Measurements from ENCODE around the gene ANGEL2.

DNA sequence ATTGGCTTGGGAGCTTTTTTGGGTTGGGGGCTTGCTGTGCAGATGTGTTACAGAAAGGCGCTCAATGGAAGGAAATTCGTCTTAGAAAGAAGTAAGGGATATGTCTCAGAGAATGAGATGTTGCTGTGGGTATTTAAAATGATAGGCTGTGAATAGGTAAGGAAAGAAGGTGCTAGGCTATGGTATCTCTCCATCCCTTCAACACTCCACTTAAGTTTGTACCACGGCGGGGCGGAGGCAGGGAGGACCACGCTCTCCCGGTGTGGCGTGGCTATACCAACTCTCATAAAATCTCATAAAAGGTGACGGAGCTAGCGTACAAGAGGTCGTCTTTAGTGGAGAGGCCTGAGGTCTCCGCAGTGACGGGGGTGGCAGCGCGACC, 35.1 kb upstream of the ANGEL2 start:
- no peak for TF ChIP-seq EZH2phosphoT487 (IDR thresholded peaks at IDR 0.05; ENCODE audit: borderline replicate concordance, low read depth, low read length)
- TF ChIP-seq, protein P1, sequence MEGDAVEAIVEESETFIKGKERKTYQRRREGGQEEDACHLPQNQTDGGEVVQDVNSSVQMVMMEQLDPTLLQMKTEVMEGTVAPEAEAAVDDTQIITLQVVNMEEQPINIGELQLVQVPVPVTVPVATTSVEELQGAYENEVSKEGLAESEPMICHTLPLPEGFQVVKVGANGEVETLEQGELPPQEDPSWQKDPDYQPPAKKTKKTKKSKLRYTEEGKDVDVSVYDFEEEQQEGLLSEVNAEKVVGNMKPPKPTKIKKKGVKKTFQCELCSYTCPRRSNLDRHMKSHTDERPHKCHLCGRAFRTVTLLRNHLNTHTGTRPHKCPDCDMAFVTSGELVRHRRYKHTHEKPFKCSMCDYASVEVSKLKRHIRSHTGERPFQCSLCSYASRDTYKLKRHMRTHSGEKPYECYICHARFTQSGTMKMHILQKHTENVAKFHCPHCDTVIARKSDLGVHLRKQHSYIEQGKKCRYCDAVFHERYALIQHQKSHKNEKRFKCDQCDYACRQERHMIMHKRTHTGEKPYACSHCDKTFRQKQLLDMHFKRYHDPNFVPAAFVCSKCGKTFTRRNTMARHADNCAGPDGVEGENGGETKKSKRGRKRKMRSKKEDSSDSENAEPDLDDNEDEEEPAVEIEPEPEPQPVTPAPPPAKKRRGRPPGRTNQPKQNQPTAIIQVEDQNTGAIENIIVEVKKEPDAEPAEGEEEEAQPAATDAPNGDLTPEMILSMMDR (conservative IDR thresholded peaks at IDR 0.05; ENCODE audit: low read length), result no peak

Measured in OCI-LY7 (cell line).